K562 (cell line): Measurements from ENCODE around the gene NTRK3. TPM values are rescaled to one million over a fixed set of nuclear protein-coding genes. Genes with fewer than 3 reads are reported as not detected.

Source experiments
- KLF16 ChIP-seq: IDR thresholded peaks from 2 replicates; pipeline ENCODE4 v1.6.1; 2016; ENCODE audit warnings: antibody characterized with exemption
- POLR2B ChIP-seq: fragments of 450-650 bp; IDR thresholded peaks from 2 replicates; pipeline ENCODE4 v1.6.1; 2018; ENCODE audit warnings: low read depth; ENCODE audit not compliant: partially characterized antibody
- RAD21 ChIP-seq, 2 experiments: fragments of 250-450 bp in 1 of 2; fragments of 450-650 bp in 1 of 2; sonication (Bioruptor Pico) in 1 of 2; formaldehyde crosslinking in 1 of 2; IDR thresholded peaks in 1 of 2; conservative IDR thresholded peaks in 1 of 2; 2 replicates each; pipeline versions ENCODE4 v1.4.0 to v1.8.0; 2020 to 2022; ENCODE audit warnings: mild to moderate bottlenecking in 2 of 2, moderate library complexity in 1 of 2
- RCOR1 ChIP-seq, 2 experiments: IDR thresholded peaks; 2 replicates each; pipeline ENCODE4 v1.6.1; 2012; ENCODE audit warnings: low read depth in 2 of 2, low read length in 2 of 2, borderline replicate concordance in 1 of 2, improper control_type of control experiment in 1 of 2
- SLC30A9 ChIP-seq: fragments of 250-450 bp; sonication (Bioruptor Pico); IDR thresholded peaks from 2 replicates; pipeline ENCODE4 v1.8.0; 2022; ENCODE audit warnings: mild to moderate bottlenecking, moderate library complexity
- SMC3 ChIP-seq: conservative IDR thresholded peaks from 2 replicates; pipeline ENCODE4 v1.6.1; 2011; ENCODE audit warnings: low read depth, low read length, improper control_type of control experiment; ENCODE audit not compliant: insufficient read depth
- SPI1 ChIP-seq: IDR thresholded peaks from 2 replicates; pipeline ENCODE4 v1.6.1; 2011; ENCODE audit warnings: low read depth, low read length, control low read depth, borderline replicate concordance
- ZSCAN32 ChIP-seq: fragments of 450-650 bp; formaldehyde crosslinking; IDR thresholded peaks from 2 replicates; pipeline ENCODE4 v1.4.0; 2020; ENCODE audit warnings: mild to moderate bottlenecking, moderate library complexity
- polyA plus RNA-seq, 8 experiments: library from polyadenylated mRNA; depleted of rRNA in 4 of 8; stranded (reverse) in 5 of 8; unstranded in 3 of 8; fragments of >200 nt; fragmentation: Nextera tagmentation in 2 of 8; fragmentation: Illumina TruSeq in 1 of 8; extraction: Ambion mirVana in 2 of 8; extraction: Trizol in 1 of 8; gene quantifications; 2 replicates each; pipeline versions ENCODE4 v1.2.1 to v1.2.3, GENCODE V29; 2011 to 2014; ENCODE audit warnings: inconsistent platforms in 1 of 8, missing spikeins in 1 of 8
- total RNA-seq, 7 experiments: library from RNA; depleted of rRNA in 6 of 7; stranded (reverse); fragments of >200 nt in 6 of 7; fragmentation: Illumina TruSeq in 2 of 7; extraction: Trizol in 2 of 7; gene quantifications; 2 replicates each; pipeline versions ENCODE4 v1.2.1 to v1.2.3, GENCODE V29; 2011 to 2021; ENCODE audit warnings: low replicate concordance in 1 of 7
- TF ChIP-seq, protein P1 (sequence below), 2 experiments: fragments of 450-650 bp; formaldehyde crosslinking in 1 of 2; IDR thresholded peaks; 2 replicates each; pipeline versions ENCODE4 v1.4.0 to v1.6.1; 2014 to 2020; ENCODE audit warnings: mild to moderate bottlenecking in 2 of 2, borderline replicate concordance in 1 of 2, low read depth in 1 of 2
- TF ChIP-seq, protein P2 (sequence below), 3 experiments: IDR thresholded peaks in 2 of 3; conservative IDR thresholded peaks in 1 of 3; 2 replicates each; pipeline ENCODE4 v1.5.1; 2011 to 2012; ENCODE audit warnings: low read length in 3 of 3, mild to moderate bottlenecking in 3 of 3, control low read depth in 2 of 3, improper control_type of control experiment in 1 of 3, inconsistent platforms in 1 of 3, low read depth in 1 of 3, mixed read lengths in 1 of 3, moderate library complexity in 1 of 3; ENCODE audit not compliant: insufficient read depth in 2 of 3
- TF ChIP-seq, protein P3 (sequence below): fragments of 200-800 bp; sonication (Bioruptor generic); IDR thresholded peaks from 2 replicates; pipeline ENCODE4 v1.6.1; 2017; ENCODE audit warnings: missing genetic modification characterization, missing compliant biosample characterization

The NTRK3 gene
- total and polyA plus RNA-seq, 9 of the 15 experiments (the other 6 are each of a cell fraction or from before 2014, with no cell fraction given): 0.11 to 0.13 TPM; not detected in 7

DNA sequence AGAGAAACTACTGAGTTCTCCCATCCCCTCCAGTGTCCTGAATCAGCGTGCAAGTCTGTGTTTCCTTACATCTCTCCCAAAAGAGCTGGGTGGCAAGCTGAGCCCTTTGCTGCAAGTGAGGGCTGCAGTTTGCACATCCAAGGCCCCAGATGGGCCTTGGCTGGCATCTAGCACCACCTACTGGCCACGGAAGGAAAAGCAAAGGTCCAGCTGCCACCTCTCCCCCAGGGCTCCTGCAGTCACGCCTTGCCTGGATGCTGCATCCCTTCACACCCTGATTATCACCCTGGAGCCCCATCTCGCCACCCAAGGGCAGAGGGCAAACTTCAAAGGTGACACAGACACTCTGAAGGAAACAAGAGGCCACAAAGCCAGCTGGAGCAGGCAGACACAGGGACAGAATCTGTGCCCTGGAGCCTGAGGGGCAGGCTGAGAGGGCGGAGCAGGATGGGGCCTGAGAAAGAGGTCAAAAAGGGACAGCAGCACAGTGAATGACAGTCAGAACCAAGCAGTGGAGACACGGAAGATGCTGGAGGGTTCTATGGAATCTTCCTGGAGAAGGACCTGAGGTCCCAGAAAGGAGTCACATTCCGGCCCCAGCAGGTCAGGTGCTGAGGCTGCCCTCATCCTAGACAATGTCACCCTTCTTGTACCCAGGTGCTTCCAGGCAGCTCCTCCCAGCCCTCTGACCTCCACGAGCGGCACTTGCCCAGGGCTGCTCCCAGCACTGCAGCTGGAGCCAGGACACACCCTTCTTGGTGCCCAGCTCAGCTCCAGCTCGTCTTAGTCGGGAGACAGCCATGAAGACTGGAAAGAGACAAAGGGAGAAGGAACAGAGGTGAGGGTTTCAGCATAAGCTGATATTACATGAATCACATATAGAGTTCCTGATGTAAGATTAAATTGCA lies 18.3 kb upstream of the NTRK3 start (continued):
- TF ChIP-seq, protein P1, sequence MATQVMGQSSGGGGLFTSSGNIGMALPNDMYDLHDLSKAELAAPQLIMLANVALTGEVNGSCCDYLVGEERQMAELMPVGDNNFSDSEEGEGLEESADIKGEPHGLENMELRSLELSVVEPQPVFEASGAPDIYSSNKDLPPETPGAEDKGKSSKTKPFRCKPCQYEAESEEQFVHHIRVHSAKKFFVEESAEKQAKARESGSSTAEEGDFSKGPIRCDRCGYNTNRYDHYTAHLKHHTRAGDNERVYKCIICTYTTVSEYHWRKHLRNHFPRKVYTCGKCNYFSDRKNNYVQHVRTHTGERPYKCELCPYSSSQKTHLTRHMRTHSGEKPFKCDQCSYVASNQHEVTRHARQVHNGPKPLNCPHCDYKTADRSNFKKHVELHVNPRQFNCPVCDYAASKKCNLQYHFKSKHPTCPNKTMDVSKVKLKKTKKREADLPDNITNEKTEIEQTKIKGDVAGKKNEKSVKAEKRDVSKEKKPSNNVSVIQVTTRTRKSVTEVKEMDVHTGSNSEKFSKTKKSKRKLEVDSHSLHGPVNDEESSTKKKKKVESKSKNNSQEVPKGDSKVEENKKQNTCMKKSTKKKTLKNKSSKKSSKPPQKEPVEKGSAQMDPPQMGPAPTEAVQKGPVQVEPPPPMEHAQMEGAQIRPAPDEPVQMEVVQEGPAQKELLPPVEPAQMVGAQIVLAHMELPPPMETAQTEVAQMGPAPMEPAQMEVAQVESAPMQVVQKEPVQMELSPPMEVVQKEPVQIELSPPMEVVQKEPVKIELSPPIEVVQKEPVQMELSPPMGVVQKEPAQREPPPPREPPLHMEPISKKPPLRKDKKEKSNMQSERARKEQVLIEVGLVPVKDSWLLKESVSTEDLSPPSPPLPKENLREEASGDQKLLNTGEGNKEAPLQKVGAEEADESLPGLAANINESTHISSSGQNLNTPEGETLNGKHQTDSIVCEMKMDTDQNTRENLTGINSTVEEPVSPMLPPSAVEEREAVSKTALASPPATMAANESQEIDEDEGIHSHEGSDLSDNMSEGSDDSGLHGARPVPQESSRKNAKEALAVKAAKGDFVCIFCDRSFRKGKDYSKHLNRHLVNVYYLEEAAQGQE (IDR thresholded peaks at IDR 0.05; ENCODE audit: borderline replicate concordance): peak; percentile 39; the same call in 1 of the 2 replicates
- TF ChIP-seq, protein P1 (CRISPR knock-in tag; IDR thresholded peaks at IDR 0.05; ENCODE audit: low read depth): no peak
- peak; percentile 68 for TF ChIP-seq SMC3
- peak; percentile 49 to 75 for TF ChIP-seq RAD21 (CRISPR knock-in tag; conservative IDR thresholded peaks at IDR 0.05 in 1 of 2, IDR thresholded peaks at IDR 0.05 in 1 of 2)
- TF ChIP-seq POLR2B: no peak
- TF ChIP-seq SPI1: no peak
- no peak for TF ChIP-seq SLC30A9 (CRISPR knock-in tag)
- TF ChIP-seq, protein P2, sequence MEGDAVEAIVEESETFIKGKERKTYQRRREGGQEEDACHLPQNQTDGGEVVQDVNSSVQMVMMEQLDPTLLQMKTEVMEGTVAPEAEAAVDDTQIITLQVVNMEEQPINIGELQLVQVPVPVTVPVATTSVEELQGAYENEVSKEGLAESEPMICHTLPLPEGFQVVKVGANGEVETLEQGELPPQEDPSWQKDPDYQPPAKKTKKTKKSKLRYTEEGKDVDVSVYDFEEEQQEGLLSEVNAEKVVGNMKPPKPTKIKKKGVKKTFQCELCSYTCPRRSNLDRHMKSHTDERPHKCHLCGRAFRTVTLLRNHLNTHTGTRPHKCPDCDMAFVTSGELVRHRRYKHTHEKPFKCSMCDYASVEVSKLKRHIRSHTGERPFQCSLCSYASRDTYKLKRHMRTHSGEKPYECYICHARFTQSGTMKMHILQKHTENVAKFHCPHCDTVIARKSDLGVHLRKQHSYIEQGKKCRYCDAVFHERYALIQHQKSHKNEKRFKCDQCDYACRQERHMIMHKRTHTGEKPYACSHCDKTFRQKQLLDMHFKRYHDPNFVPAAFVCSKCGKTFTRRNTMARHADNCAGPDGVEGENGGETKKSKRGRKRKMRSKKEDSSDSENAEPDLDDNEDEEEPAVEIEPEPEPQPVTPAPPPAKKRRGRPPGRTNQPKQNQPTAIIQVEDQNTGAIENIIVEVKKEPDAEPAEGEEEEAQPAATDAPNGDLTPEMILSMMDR (IDR thresholded peaks at IDR 0.05 in 2 of 3, conservative IDR thresholded peaks at IDR 0.05 in 1 of 3; ENCODE audit: insufficient read depth in 2 of 3, low read depth in 1 of 3, low read length in 3 of 3): peak; percentile 76 to 87 (median 80)
- TF ChIP-seq, protein P3, sequence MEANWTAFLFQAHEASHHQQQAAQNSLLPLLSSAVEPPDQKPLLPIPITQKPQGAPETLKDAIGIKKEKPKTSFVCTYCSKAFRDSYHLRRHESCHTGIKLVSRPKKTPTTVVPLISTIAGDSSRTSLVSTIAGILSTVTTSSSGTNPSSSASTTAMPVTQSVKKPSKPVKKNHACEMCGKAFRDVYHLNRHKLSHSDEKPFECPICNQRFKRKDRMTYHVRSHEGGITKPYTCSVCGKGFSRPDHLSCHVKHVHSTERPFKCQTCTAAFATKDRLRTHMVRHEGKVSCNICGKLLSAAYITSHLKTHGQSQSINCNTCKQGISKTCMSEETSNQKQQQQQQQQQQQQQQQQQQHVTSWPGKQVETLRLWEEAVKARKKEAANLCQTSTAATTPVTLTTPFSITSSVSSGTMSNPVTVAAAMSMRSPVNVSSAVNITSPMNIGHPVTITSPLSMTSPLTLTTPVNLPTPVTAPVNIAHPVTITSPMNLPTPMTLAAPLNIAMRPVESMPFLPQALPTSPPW: no peak
- TF ChIP-seq KLF16: 0 out of 2 replicates have a peak, but pooled peaks have one; percentile 35
- TF ChIP-seq RCOR1 (IDR thresholded peaks at IDR 0.05; ENCODE audit: borderline replicate concordance in 1 of 2, low read depth in 2 of 2, low read length in 2 of 2): 0 out of 4 replicates have a peak, but pooled peaks of 1 of the 2 experiments have one; percentile 16
- TF ChIP-seq ZSCAN32 (CRISPR knock-in tag): no peak
